ENCODE results near the gene CPNE2.
"Not testable (repeated sequence)": the region's sequence is repeated elsewhere in the genome, so short reads cannot be mapped to it uniquely, and the experiment has no call there.

The CPNE2 gene

DNA sequence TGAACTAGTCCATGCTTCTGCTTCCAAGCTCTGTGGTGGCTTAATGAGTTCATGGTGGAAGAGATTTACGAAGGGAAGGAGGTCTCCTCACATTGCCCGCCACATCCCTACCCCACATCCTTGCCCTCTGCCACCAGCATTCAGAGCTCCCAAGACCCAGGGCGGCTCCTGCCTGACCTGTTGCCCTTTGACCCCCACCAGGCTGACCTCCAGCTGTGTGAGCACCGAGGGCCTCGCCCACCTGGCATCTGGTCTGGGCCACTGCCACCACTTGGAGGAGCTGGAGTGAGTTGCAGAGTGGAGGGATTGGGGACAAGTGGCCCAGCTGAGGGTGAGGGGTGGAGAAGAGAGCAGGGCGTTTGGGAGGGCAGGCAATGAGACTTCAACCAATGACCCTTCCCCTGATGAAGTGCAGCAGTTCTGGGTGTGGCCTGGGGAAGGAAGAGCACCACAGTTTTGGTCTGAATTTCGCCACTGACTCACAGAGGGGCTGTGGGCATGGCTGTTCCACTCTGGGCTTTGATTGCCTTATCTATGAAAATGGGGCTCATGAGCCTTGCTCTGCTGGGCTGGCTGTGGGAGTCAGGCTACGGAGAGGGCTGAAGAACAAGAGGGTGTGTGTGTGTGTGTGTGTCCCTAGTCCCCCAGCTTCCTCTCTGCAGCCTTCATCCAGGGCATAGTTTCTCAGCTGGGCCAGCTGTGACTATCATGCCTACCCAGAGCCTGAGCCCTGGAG, 22.6 kb upstream of the CPNE2 start:
- FAIRE-seq = no peak

DNA sequence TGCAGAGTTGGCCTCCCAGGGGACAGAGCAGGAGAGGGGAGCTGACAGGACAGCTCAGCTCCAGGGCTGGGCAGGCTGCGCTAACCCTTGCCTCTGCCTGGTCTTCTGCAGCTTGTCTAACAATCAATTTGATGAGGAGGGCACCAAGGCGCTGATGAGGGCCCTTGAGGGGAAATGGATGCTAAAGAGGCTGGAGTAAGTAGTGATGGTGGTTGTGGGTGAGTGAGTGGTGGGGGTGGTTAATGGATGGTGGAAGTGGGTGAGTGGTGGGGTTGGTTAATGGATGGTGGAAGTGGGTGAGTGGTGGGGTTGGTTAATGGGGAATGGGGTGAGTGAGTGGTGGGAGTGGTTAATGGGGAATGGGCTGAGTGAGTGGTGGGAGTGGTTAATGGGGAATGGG, 22.0 kb upstream of the CPNE2 start:
- FAIRE-seq = no peak

DNA sequence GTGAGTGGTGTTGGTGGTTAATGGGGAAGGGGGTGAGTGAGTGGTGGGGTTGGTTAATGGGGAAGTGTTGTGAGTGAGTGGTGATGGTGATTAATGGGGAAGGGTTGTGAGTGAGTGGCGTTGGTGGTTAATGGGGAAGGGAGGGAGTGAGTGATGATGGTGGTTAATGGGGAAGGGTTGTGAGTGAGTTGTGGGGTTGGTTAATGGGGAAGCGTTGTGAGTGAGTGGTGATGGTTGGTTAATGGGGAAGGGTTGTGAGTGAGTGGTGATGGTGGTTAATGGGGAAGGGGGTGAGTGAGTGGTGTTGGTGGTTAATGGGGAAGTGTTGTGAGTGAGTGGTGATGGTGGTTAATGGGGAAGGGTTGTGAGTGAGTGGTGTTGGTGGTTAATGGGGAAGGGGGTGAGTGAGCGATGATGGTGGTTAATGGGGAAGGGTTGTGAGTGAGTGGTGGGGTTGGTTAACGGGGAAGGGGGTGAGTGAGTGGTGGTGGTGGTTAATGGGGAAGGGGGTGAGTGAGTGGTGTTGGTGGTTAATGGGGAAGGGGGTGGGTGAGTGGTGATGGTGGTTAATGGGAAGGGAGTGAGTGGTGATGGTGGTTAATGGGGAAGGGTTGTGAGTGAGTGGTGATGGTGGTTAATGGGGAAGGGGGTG, 21.2 kb upstream of the CPNE2 start:
- not testable (repeated sequence) for FAIRE-seq

DNA sequence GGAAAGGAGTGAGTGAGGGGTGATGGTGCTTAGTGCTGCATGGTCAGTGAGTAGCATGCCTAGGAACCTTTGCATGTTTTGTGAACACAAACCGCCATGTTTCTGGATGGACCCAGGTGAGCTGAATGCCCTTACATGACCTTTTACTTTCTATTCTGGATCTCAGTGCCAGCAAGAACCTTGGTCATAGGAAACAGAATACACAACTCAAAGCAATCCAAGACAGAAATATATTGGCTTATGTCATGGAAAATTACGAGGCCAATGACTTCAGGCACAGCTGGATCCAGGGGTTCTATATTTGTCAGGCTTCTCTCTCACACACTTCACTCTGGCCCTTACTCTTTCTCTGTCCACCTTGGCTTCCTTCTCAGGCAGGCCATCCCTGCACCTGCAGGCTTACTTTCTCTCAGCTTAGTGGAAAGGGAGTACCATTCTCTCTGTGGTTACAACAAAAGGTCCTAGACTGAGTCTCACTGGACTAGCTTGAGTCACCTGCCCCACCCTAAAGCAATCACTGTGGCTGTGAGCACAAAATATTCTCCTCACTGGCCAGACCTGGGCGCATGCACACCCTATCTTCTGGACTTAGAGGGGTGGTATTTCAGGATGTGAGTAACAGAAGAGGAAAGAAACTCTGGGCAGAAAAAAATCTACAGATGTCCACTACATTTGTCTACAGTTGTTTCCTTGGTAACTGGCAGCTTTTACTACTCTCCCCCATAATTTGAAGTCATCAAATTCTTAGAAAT, 20.4 kb upstream of the CPNE2 start:
- FAIRE-seq = no peak

DNA sequence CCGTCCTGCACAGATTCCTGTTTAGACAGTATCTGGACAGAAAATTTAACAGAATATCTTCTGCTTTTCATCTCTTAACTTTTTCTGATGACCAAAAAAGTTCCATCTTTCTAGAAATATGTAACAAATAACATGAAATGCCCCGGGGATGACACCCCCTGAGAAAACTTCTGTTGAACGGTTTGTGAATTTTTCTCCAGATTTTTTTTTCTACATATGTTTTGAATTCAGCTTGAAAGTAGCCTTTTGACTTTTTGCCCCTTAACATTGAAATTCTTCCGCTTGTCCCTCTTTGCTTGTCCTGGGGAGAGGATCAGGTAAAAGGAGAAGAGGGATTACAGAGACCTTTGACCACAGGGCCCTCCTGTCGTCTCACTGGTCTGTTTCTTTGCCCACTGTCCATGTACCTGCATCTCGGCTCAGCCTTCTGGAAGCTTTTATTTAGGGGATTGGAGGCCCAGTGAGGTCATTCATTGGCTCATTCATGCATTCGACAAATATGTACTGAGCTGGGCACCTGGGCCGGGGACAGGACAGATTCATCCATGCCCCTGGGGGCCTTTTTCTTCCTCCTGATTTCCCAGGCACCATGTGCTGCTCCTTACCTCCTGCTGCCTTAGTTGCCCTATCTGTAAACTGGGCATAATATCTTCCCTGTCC, 19.6 kb upstream of the CPNE2 start:
- FAIRE-seq = no peak

DNA sequence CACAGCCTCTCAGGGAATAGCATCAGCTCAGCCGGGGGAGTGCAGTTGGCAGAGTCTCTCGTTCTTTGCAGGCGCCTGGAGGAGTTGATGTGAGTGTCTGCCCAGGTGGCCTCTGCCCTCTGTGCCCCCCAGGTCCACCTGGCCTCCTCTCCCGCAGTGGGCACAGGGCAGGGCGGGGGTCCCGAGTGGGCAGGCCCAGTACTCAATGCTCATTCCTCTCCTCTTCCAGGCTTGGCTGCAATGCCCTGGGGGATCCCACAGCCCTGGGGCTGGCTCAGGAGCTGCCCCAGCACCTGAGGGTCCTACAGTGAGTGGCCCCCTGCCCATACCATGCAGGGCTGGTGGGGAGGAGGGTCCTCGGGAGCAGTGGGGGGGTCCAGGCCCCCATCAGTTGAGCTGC, 14.7 kb upstream of the CPNE2 start:
- no peak for FAIRE-seq

DNA sequence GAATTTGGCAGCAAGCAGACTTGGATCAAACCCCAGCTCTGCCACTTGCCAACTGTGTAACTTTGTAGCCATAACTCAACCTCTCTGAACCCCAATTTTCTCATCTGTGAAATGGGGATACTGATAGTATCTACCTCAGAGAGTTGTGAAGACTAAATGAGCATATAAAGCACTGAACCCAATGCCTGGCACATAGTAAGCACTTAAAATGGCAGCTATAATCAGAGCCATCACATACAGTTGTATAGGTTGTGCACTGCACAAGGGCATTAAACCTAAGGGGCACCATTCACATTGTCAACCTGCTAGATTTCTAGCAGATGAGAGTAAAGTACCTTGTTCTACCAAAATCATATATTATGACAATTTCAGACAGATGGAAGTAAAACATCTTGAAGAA, 10.6 kb upstream of the CPNE2 start:
- FAIRE-seq = no peak

DNA sequence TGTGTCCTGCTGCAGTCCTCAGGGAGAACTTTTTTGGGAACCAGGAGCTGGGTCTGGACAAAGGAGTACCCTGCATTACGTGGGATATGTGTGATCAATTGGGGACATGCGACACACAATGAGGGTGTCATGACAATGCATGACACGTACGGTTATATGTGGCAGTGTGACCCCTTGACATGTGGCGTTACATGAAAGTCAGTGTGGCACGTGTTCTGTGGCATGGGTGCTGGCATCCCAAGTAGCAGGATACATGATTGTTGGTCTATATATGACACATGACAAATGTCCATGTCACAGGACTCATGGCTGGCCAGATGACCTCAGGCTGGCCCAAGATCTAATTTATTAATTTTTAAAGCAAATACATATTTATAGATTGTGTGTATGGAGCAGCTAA, 9.7 kb upstream of the CPNE2 start:
- FAIRE-seq = no peak

DNA sequence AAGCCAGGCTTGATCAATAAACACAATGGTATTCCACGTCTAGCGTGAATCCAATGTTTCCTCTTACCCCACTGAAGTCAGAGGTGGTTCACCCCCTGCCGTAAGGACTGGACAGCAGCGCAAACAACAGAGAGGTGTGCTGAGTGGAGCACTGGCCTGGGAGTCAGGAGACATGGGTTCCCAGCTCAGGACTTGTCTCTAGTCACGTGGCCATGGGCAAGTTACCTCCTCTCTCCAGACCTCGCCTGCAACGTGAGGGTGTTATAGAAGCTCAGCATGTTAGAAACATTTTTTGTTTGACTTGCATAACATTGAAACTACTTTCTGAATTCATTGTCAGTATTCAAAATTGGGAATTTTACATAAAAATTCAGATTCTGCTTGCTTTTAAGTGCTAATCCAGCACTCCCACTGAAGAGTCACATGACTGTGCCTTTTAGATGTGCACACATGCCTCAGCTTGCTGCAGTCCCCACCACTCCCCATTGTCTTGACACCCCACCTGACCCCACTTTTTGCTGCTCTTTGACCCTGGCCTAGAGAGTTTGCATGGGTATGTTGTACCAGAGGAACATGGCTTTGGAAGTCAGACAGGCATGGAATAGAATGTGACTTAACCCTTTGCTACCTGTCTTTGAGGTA, 8.8 kb upstream of the CPNE2 start:
- no peak for FAIRE-seq

DNA sequence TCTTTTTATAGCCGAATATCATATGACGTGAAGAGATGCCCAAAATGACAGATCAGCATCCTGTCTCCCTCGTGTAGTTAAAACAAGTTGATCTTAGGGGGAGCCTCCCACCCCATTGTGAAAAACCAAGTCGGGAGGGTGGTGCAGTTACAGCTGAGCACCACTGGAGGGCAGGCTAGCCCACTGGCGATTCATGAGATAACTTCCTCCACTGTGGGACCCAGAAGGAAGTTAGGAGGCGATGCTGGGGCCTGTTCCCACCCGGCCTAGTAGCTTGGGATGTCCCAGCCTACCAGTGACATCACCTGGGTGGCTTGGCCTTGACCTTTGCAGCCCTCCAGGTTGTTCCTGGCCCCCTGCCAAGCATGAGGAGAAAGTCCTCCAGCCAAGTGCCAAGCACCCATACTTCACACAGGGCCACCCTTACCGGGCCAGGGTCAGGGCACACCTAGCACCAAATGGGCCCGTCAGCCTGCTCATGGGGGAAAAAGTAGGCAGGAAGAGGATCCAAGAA, 8.1 kb upstream of the CPNE2 start:
- no peak for FAIRE-seq

DNA sequence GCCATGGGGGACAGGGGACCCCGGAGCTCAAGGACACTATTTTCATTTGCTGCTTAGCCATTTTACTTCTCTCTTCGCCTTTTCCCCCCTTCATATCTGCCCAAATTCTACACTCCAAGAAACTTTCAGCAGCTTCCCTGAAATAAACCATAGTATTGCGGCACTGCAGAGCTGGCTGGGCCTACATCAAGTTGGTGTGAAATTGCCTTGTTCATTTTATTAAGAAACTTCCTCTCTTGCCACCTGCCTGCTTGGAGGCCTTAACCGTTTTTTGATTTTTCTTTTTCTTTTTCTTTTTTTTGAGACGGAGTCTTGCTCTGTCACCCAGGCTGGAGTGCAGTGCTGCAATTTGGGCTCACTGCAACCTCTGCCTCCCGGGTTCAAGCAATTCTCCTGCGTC, 7.4 kb upstream of the CPNE2 start:
- no peak for FAIRE-seq

DNA sequence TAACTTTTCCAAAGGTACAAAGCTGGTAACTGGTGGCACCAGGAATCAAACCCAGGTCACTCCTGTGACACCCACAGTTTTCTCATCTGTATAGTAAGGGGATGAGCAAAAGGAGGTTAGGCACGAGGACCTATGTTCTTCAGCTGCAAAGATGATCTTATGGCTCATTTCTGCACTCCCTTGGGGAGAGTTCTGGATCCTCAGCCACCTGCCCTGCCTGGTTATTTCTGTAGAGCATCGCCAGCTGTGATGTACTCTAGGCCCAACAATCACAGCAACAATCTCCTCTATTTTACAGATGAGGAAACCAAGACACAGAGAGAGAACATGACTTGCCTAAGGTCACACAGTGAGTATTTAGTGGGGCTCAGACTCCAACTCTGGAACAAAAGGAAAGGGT, 5.4 kb upstream of the CPNE2 start:
- no peak for FAIRE-seq

DNA sequence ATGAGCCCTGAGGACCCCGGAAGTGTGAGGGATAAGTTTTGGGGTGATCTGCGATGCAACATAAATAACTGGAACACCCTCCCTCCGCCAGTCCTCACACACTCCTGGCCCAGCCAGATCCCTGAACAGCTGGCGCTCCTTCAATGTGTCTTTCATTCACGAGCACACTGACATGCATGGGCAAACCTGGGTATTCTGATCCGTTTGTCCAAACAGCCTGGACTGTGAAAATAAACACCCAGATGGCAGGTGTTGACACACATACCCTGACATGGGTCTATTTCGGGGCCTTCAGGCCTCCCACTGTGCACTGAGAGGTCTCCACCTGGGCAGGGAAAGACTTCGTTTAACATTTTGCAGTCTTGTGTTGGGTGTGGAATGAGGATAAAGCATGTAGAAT, 3.0 kb upstream of the CPNE2 start:
- no peak for FAIRE-seq

DNA sequence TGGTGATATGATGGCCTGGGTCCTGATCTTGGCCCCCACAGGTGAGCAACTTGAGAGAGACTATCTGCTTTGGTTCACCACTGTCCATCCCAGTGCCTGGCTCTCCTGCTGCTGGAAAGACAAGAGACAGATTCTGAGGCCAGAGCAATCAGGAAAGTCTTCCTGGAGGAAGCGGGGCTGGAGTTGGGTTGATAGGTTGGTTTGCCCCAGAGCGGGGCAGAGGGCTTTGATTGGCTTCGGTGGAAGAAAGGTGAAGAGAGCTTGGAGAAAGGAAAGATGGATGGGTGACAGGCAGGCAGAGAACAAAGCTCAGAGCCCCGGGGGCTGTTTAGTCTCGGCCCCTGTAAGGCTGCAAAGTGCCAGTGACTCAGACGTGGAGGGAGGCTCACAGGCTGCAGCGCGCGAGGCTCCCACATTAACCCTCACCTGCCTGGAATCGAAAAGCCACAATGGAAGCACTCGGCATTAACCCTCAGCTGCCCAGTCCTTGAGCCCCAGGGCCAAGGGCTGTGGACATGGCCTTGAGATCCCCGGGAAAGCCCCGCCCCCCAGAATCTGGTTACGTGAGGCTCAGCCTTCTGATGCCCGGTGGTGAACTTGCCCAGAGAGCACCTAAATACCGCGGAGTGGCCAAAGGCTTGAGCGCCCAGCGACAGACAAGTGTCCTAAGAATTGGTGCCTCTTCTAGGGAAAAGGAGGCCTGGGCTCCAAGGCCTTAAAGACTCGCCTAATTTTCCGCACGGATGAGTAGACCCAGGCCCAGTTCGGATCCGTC, 996 bp upstream of the CPNE2 start:
- FAIRE-seq = no peak

DNA sequence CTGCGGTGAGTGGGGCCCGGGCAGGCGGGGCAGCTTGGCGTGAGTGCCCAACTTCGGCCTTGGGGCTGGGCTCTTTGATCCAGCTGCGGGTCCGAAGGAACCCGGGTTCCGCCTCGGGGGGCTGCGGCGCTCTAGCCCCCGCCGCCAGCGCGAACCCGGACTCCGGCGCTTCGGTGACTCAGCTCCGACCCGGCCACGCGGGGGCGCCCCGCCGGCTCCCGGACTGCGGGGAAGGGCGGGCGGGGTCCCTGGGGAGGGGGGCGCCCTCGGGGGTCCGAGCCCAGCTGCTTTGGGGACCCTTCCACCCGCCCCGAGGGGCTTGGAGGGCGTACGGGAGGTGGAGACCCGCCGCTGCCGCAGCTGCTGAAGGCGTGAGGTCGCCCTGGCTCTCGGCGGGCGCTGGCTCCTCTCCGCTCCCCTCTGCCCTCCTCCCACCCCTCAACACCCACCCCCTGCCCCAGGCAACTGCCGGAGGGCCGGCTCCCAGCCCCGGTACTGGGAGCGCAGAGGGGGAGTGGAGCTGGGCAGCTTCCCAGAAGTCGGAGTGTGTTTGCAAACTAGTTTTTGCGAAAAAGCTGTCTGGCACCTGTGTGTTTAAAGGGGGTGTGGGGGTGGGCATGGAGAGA, 516 bp downstream of the CPNE2 start:
- no peak for FAIRE-seq

DNA sequence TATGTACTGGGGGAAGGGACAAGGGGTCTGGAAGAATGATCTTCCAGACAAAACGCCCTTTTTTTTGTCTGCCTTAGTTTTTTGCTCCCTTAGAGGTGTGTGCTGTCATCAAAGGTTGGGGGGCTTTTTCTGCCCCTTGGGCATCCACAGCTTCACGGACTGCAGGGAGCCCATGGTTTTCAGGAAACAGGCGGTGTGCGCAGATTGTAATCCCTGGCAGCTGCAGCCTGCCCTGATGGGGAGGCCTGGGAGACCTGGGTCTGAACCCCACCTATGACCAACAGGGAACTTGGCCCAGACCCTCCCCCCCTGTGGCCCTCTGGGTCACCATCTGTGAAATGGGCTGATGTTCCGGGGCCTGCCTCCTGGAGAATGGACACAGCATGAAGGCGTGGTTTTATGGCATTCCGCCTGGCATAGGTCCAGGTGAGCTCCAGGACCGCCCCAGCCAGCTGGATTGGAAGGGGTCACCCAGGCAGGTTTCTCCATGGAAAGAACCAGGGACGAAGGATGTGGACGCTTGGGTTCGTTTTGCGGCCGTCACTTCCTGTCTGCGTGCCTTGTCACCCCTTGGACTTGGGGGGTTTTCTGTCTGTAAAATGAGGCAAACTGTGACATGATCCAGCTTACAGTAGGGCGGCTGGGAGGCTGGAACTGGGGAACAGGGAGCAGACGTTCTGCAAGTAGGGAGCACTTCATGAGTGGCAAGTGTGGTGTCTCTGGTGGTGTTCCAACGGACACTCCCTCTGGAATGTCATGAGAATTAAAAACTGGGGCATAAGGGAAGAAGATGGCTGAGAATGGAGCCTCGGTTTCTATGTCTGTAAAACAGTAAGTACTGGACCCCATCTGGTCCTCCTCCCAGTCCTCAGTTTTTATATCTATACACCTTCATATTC, 1.5 kb downstream of the CPNE2 start:
- no peak for FAIRE-seq

DNA sequence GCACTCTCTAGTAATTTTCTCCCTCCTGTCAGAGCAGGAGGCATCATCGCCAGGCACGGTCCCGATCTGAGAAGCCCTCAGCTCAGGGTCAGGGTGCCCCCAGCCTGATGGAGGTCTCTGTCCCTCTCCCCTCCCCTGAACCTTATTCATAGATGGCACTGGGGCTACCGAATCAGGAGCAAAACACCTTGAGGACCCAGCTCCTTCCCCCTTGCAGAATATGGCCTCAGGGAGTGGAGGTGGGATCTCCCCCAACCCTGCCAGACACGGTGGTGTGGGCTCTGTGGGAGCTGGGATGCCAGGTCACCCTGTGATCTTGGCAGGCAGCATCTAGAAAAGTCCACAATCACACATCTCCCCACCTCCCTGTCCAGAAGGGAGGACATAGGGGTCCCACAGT, 2.5 kb downstream of the CPNE2 start:
- FAIRE-seq = no peak

DNA sequence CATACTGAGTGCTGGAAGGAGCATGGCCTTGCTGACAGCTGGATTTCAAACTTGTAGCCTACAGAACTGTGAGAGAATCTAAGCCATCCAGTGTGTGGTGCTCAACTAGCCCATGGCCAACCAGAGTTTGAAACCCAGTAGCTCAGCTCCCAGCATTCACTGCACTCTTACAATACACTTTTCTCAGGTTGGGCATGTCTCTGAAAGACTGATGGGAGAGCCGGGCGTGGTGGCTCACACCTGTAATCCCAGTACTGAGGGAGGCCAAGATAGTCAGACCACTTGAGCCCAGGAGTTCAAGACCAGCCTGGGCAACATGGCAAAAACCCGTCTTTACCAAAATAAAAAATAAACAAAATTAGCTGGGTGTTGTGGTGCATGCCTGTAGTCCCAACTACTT, 3.8 kb downstream of the CPNE2 start:
- no peak for FAIRE-seq

DNA sequence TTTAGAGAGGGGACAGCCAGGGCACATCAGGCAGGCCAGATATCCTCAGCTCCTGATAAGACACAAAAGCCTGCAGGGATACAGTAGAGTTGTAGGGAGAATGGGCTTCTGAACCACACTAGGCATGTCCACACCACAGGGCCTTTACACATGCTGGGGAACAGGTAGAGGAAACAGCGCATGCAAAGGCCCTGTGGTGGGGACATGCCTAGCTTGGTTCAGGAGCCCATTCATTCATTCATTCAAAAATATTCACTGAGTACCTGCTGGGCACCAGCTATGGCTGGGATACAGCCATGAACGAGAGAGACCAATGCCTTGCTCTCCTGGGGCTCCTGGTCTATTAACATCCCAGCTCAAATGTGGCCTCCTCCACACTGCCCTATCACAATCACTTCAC, 4.4 kb downstream of the CPNE2 start:
- FAIRE-seq = no peak

DNA sequence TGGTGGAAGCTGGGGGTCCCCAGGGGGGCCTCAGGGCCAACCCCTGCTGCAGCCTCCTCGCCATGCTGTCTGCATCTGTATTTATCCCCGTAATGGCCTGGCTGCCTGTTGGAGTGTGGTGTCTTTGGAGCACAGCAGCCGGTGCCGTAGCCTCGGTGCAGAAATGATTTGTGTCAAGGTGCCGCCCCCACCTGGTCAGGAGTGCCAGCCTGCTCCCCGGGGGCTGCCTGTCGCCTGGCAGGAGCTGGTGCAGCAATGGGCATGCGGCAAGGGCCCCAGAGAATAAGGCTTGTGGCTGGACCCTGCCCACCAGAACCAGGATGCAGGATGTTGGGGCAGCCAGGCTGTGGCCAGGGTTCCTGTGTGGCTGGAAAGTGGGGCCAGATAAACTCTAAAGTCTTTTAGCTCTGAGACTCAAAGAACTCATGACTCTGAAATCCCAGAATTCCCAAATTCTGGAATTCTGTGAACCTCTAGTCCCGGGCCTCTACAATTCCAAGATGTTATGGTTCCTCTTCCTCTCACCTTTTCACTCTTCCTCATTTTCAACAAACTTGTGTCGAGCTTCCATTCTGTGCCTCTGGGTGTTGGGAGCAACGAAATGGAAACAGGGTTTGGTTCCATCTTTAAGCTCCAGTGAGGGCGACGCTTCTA, 5.9 kb downstream of the CPNE2 start:
- no peak for FAIRE-seq
